Activated naive CD4-positive, alpha-beta T cell (primary cell): ENCODE data around the gene LRRN4CL.
"Not testable (repeated sequence)": the region's sequence is repeated elsewhere in the genome, so short reads cannot be mapped to it uniquely, and the experiment has no call there.

Experiments
- DNase-seq, 4 experiments: peaks; one replicate each; lab custom pipeline; 2025; lab: John Stamatoyannopoulos, UW

LRRN4CL gene

GRCh38 chr11:62689421-62690183, at the start of gene LRRN4CL:
TSS of gene LRRN4CL (minus strand) at chr11:62689530. CDS start at chr11:62688508, 1,022 bp downstream.
- no peak for DNase-seq

- no peak for DNase-seq
Measured at GRCh38 chr11:62737196-62737595, 47.9 kb upstream of the LRRN4CL start.

- DNase-seq: no peak
Measured at GRCh38 chr11:62732830-62733229, 43.5 kb upstream of the LRRN4CL start.

- DNase-seq: not testable (repeated sequence)
Measured at GRCh38 chr11:62730076-62730475, 40.7 kb upstream of the LRRN4CL start.

- DNase-seq: peak; percentile 58 to 79 (median 70)
Measured at GRCh38 chr11:62728171-62728988, 39.0 kb upstream of the LRRN4CL start, which contains the start of gene TTC9C. TSS of gene TTC9C (plus strand) at chr11:62728486. CDS start at chr11:62728849, 363 bp downstream.

GRCh38 chr11:62727872-62728170, 38.5 kb upstream of the LRRN4CL start:
- DNase-seq: peak in 3 of 4 experiments; percentile 38 to 68 (median 65)

GRCh38 chr11:62727165-62727871, 38.0 kb upstream of the LRRN4CL start, which contains the start of gene HNRNPUL2:
TSS of gene HNRNPUL2 (minus strand) at chr11:62727457. CDS start at chr11:62727156, 301 bp downstream.
- peak; percentile 93 to 98 (median 96) for DNase-seq

GRCh38 chr11:62726915-62727164, 37.5 kb upstream of the LRRN4CL start:
- peak in 1 of 4 experiments; percentile 46 for DNase-seq

- peak in 1 of 4 experiments; percentile 47 for DNase-seq
Measured at GRCh38 chr11:62726156-62726914, 37.0 kb upstream of the LRRN4CL start.

- DNase-seq: no peak
Measured at GRCh38 chr11:62725646-62726045, 36.3 kb upstream of the LRRN4CL start.

- DNase-seq: no peak
Measured at GRCh38 chr11:62724171-62724570, 34.8 kb upstream of the LRRN4CL start.

- no peak for DNase-seq
Measured at GRCh38 chr11:62721994-62722393, 32.7 kb upstream of the LRRN4CL start.

- no peak for DNase-seq
Measured at GRCh38 chr11:62719302-62719978, 30.1 kb upstream of the LRRN4CL start.

GRCh38 chr11:62716816-62717215, 27.5 kb upstream of the LRRN4CL start:
- no peak for DNase-seq

GRCh38 chr11:62716206-62716605, 26.9 kb upstream of the LRRN4CL start:
- no peak for DNase-seq

- no peak for DNase-seq
Measured at GRCh38 chr11:62715150-62716130, 26.1 kb upstream of the LRRN4CL start.

- no peak for DNase-seq
Measured at GRCh38 chr11:62713343-62713742, 24.0 kb upstream of the LRRN4CL start.

- no peak for DNase-seq
Measured at GRCh38 chr11:62712861-62713260, 23.5 kb upstream of the LRRN4CL start.

- no peak for DNase-seq
Measured at GRCh38 chr11:62712276-62712812, 23.0 kb upstream of the LRRN4CL start.

- peak in 1 of 4 experiments; percentile 37 for DNase-seq
Measured at GRCh38 chr11:62710001-62710345, 20.6 kb upstream of the LRRN4CL start.
